Inflammatory macrophage treated with lipopolysaccharide for 4 hours (primary cell): Measurements from ENCODE around the gene PPFIA4.
A peak's percentile ranks its signal among the peaks of the same experiment; 100 is the strongest.

Experiments used
- DNase-seq: peaks from one replicate; pipeline ENCODE4 v3.0.0-alpha.2; 2020

Gene PPFIA4

DNA sequence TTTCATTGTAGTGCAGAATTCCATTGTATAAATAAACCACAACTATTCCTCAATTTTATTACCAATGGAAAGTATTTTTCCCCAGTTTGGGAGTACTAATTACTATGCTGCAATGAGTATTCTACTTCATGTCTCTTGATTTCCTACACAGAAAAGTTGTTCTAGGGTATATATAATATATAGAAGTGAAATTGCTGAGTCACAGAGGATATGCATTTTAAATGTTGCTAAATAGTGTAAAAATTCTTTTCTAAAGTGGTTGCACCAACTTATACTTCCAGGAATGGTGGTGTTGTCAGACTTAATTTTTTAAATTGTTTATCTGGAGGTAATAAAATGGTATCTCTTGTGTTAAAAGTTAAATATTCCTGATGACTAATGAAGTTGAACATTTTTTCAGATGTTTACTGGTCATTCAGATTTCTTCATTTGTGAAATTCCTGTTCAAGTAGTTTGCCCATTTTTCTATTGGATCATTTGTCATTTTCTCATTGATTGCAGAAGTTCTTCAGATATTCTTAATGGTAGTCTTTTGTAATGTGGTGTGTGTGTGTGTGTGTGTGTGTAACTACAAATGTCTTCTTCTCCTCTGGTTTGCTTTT lies 78.6 kb downstream of the PPFIA4 start:
- DNase-seq, result peak; percentile 61

DNA sequence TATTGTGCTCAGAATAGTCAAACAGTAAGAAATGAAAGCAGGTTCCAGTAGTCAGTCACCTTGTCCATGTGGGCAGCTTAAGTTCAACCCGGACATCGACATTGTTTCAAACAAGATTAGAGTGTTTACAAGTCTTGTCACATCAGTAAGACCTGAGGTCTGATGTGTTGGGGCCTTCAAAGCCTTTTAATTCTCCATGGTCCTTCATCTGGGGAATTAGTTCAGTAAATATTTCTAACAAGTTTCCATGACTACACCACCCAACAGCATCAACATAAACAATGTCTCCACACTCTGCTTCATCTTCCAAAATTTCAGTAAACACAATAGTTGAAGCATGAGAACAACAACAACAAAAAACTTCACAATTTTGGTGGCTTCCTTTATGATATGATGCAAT lies 86.2 kb downstream of the PPFIA4 start:
- no peak for DNase-seq

DNA sequence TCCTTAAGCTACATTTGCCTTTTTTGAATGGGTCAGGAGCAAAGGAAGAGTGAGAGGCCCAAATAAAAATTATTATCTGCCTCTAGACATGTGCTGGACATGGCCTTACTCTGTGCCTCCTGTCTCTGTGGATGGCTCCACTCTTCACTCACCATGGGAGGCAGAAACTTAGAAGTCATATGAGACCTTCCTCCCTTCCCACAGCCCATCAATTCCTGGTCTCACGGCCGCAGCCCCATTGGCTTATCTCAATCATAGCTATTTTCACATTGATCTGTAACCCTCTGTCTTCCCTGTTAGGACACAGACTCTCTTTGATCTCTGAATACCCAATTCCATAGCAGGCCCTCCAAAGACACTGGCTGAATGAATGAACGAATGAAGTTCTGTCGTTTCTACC lies 87.0 kb downstream of the PPFIA4 start:
- DNase-seq, result no peak

- no peak for DNase-seq
Observed at GRCh38 chr1:203114202-203114601, 87.9 kb downstream of the PPFIA4 start.

- no peak for DNase-seq
Observed at GRCh38 chr1:203116091-203116820, 90.0 kb downstream of the PPFIA4 start.

GRCh38 chr1:203117611-203118575 lies 91.6 kb downstream of the PPFIA4 start:
- DNase-seq, result peak; percentile 70

GRCh38 chr1:203120325-203121153 lies 94.2 kb downstream of the PPFIA4 start:
- no peak for DNase-seq

DNA sequence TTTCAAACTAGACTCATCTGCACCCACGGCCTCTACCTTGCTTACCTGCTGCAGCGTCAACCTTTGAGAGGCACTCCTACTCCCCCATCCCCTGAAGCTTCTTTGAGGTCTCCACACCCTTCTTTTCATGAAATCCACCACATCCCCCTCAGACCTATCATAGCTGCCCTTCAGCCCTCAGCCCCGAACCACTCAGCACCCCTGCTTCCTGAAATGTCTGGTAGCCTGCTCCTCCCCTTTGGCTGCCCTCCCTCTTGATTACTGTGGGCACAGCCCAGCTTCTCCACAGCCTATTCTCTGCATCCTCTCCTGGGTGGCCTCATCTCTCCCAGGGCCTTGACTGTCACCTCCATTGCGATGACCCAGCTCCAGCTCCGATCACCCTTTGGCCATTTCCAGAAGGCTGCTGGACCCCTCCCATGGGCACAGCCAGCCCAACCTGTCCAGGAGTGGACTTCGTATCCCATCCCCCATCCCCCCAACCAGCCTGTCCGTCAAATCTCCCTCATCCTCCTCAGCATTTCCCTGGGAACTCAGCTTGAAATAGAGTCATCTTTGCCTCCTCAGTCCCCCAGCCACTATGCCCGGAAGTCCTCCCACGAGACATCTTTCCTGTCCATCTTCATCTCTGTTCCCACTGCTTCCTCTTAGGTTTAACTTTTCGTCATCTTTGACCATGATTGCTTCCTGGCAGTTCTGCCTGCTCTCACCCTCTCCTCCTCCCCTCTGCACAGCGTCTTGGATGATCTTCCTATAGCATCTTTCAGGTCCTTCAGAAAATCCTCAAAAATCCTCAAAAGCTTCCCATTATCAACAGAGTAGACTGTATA lies 95.1 kb downstream of the PPFIA4 start:
- DNase-seq, result peak; percentile 46

DNA sequence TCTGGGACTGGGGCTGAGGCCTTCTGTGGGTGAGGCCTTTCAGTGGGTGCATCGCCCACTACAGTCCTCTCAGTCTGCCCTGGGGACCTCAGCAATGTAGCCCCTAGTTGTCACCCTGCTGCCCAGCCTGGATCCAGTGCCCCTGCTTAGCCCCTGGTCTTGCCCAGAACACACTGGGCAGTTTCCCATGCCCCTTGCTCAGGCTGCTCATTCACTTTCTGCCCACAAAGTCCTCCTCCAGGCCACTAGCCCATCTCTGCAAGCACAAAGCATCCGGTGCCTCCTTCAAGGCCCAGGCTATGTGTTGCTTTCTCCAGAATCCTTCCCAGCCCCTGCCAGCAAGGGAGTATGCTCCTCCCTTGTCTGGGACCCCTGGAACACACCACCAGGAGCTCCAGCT lies 95.9 kb downstream of the PPFIA4 start:
- DNase-seq, result no peak

DNA sequence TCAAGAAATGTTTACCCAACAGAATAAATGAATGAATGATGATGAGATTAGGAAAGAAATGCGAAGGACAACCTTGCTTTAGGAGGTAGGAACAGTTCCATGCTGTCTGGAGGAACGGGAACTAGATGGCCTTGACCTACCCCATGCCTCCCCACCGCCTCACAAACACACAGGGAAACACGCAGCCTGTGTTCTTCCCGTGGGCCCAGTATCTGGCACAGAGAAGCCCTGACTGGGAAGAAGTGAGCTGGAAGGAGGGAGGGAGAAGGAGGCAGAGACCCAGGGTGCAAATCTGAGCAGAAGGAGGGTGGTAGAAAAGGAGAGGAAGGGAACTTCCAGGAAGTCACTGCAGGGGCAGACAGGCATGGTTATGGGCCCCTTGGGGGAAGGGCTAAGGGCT lies 97.7 kb downstream of the PPFIA4 start:
- DNase-seq, result no peak

- DNase-seq, result no peak
Observed at GRCh38 chr1:203124546-203125317, 98.4 kb downstream of the PPFIA4 start.

DNA sequence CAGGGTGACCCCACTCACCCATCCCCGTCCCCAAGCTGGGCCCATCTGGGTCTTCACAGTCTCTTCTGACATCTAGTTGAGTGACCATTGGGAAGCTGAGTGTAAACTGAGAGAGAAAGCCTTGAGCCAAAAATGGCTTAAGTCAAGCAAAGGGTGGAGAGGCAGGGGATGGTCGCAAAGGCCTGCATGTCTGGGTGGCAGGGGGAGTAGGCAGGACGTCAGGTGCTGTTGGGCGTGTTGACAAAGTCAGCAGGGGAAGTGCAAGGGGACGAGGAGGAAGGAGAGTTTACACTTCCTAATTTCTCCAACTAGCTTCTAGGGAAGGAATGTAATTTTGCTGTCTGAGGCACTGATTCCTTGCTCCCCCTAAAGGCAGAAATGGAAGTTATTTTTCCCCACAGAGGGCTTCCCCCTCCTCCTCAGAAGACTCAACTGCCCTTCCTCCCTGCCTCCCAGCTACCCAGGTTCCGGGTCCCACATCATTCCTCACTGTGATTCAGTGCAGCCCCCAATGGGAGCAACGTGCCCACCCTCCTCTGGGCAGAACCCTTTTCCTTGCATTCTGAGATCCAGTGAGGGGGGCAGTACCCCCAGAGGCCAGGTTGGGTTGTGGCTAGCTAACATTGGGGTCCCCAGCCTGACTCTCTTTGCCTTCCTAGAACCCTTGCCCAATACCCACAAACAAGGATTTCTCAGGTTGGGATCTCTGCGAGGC lies 100.0 kb downstream of the PPFIA4 start:
- DNase-seq, result peak; percentile 74

- no peak for DNase-seq
Observed at GRCh38 chr1:203126866-203127665, 100.8 kb downstream of the PPFIA4 start.

DNA sequence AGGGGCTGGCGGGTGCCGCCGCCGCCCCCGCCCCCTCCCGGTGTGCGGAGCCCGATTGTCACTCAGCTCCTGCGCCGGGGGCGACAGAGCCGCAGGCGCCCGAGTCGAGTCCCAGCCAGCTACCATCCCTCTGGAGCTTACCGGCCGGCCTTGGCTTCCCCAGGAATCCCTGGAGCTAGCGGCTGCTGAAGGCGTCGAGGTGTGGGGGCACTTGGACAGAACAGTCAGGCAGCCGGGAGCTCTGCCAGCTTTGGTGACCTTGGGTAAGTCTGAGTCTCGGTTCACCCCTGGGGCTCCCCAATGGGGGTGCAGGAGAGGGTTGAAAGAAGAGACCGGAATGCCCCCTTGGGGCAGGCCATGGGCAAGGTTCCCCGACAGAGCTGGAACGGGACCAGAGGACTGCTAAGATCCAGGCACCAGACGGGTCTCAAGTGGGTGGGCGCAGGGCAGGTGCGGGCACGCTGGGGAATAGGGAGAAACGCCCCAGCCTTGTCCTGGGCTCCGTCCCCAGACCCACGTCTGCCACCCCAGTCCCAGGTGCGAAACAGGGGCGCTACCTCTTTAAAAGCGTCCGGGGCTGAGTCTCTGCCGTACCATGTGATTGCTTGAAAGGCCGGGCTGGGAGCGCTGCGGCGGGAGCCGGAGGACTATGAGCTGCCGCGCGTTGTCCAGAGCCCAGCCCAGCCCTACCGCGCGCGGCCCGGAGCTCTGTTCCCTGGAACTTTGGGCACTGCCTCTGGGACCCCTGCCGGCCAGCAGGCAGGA lies 101.6 kb downstream of the PPFIA4 start, which contains the start of gene ADORA1:
Gene ADORA1, plus strand, starts transcription at position 61 of the 765 bp plus-strand sequence. CDS start 1,116 bp downstream, outside the sequence.
- peak; percentile 31 for DNase-seq

DNA sequence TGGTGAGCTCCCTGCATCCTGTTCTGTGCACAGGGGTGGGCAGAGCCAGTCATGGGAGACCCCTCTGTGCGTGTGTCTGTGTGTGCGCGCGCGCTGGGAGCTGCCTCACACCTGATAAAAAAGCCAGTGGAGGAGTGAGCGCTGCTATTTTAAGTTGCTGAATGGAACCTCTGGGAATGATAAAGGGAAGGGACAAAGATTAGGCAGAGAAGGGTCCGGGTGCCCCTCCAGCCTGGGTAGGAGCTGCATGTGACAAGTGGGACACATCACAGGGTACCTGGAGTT lies 102.1 kb downstream of the PPFIA4 start:
- DNase-seq, result no peak
